Natural killer cell (primary cell): ENCODE data around the gene CCIN. TPM values are rescaled to one million over a fixed set of nuclear protein-coding genes. Genes with fewer than 3 reads are reported as not detected.

Experiments
- ATAC-seq, 3 donors: fragments of 150-1000 bp in 2 of 3; fragments of 200-7000 bp in 1 of 3; cut with Tn5 transposase; 1 replicate in 1 of 3; 2 replicates in 2 of 3; pipeline ENCODE4 v1.10.0; 2021; ENCODE audit warnings: mild to moderate bottlenecking in 2 of 3, moderate library complexity in 2 of 3
- DNase-seq, 2 donors: peaks; one replicate each; pipeline versions ENCODE4 v3.0.0 to v3.0.0-alpha.2; 2013 to 2021; ENCODE audit warnings: mixed read lengths in 1 of 2
- H3K27ac ChIP-seq: one replicate; pipeline ENCODE4 v1.5.1; 2013; ENCODE audit warnings: mild to moderate bottlenecking, low read length
- H3K27me3 ChIP-seq: one replicate; pipeline ENCODE4 v1.6.1; 2013; ENCODE audit warnings: low read length; ENCODE audit not compliant: control insufficient read depth, insufficient read depth
- H3K36me3 ChIP-seq: one replicate; pipeline ENCODE4 v1.6.1; 2013; ENCODE audit warnings: low read length; ENCODE audit not compliant: control insufficient read depth, insufficient read depth
- H3K4me1 ChIP-seq: one replicate; pipeline ENCODE4 v1.6.1; 2013; ENCODE audit warnings: low read length; ENCODE audit not compliant: control insufficient read depth, insufficient read depth
- H3K4me3 ChIP-seq: one replicate; pipeline ENCODE4 v1.5.1; 2013; ENCODE audit warnings: low read length
- H3K9me3 ChIP-seq: one replicate; pipeline ENCODE4 v1.6.1; 2013; ENCODE audit warnings: low read length; ENCODE audit not compliant: control insufficient read depth, insufficient read depth
- H3K27ac Mint-ChIP-seq, 2 donors: one replicate each; pipeline ENCODE4 v1.8.0; 2022; ENCODE audit warnings: mild to moderate bottlenecking in 2 of 2, mixed read lengths in 2 of 2, moderate library complexity in 1 of 2
- H3K27me3 Mint-ChIP-seq, 2 donors: one replicate each; pipeline ENCODE4 v1.8.0; 2022; ENCODE audit warnings: low read depth in 2 of 2, mixed read lengths in 2 of 2
- H3K36me3 Mint-ChIP-seq: one replicate; pipeline ENCODE4 v1.8.0; 2022; ENCODE audit warnings: mixed read lengths
- H3K4me1 Mint-ChIP-seq, 2 donors: one replicate each; pipeline ENCODE4 v1.8.0; 2022; ENCODE audit warnings: mixed read lengths in 2 of 2
- H3K4me3 Mint-ChIP-seq: one replicate; pipeline ENCODE4 v1.8.0; 2022; ENCODE audit warnings: mild to moderate bottlenecking, moderate library complexity, mixed read lengths
- H3K9me3 Mint-ChIP-seq, 2 donors: one replicate each; pipeline ENCODE4 v1.8.0; 2022; ENCODE audit warnings: mixed read lengths in 2 of 2
- CTCF ChIP-seq: fragments of 200-600 bp; IDR thresholded peaks from one replicate; pipeline ENCODE4 v1.8.0; 2022; ENCODE audit warnings: antibody characterized with exemption
- WGBS: methylation state at CpG from one replicate; pipeline ENCODE4 v1.1.7; 2013; ENCODE audit warnings: missing lambda C conversion rate; ENCODE audit not compliant: insufficient coverage; 5-methylcytosine and 5-hydroxymethylcytosine counted together
- intact Hi-C: fragments of 100-400 bp; cut with micrococcal nuclease; formaldehyde crosslinking; loops from one replicate; pipeline ENCODE4 v1.14.2; 2022
- total RNA-seq, 4 donors: library from RNA; stranded (reverse); fragments of 120-200 nt in 1 of 4; gene quantifications; one replicate each; pipeline versions ENCODE4 v1.2.3 to v1.2.4, GENCODE V29; 2013 to 2022

Gene CCIN
- total RNA-seq, result 1 to 10 TPM; 2.0 to 2.8 (median 2.0) TPM
- total RNA-seq (2013), result 0.90 TPM

- no peak within 1 kb of the TSS for H3K4me3 ChIP-seq
- H3K36me3 ChIP-seq, result no peaks in the 10 kb centered on the region
- no peak within 1 kb of the TSS for H3K4me3 Mint-ChIP-seq
- 89% methylated on average over 6 of the region's 6 CpGs for WGBS
- no peaks in the 10 kb centered on the region for H3K27me3 ChIP-seq
- intact Hi-C loops, result no loop called here
- no peak within 1 kb of the TSS for H3K27ac ChIP-seq
- DNase-seq (no peak), ATAC-seq (no peak)
- TF ChIP-seq CTCF, result no peak
- H3K4me1 ChIP-seq, result peaks cover 16% of the 10 kb centered on the region
- H3K4me1 Mint-ChIP-seq, result peaks cover 0 to 10% of the 10 kb centered on the region in 2 donors
- no peak within 1 kb of the TSS for H3K27ac Mint-ChIP-seq
- no peaks in the 10 kb centered on the region for H3K9me3 Mint-ChIP-seq
- no peaks in the 10 kb centered on the region for H3K9me3 ChIP-seq
- peaks cover 0 to 10% of the 10 kb centered on the region in 2 donors for H3K27me3 Mint-ChIP-seq
- no peaks in the 10 kb centered on the region for H3K36me3 Mint-ChIP-seq
These were observed at the start of gene CCIN for GRCh38 chr9:36169166-36169565. CCIN (plus strand) TSS chr9:36169388; CDS start chr9:36169503, 115 bp downstream.

GRCh38 chr9:36119476-36119875, 49.7 kb upstream of the CCIN start:
- DNase-seq, result no peak
- Histone ChIP-seq H3K4me3 (no peak overlapping the region), H3K27ac (no peak overlapping the region), H3K4me1 (no peaks in the 10 kb centered on the region), H3K9me3 (no peaks in the 10 kb centered on the region), H3K27me3 (no peaks in the 10 kb centered on the region), H3K36me3 (peaks cover 2% of the 10 kb centered on the region)
- Mint-ChIP-seq H3K27me3 (no peaks in the 10 kb centered on the region), H3K9me3 (no peaks in the 10 kb centered on the region), H3K4me1 (no peaks in the 10 kb centered on the region), H3K4me3 (no peak overlapping the region), H3K27ac (no peak overlapping the region), H3K36me3 (no peaks in the 10 kb centered on the region)
- intact Hi-C loops, result no loop called here
- 96% methylated on average over 7 of the region's 7 CpGs for WGBS
- ATAC-seq, result no peak
- TF ChIP-seq CTCF, result no peak

GRCh38 chr9:36120705-36121104, 48.5 kb upstream of the CCIN start:
- Histone ChIP-seq H3K4me1 (no peaks in the 10 kb centered on the region), H3K27me3 (no peaks in the 10 kb centered on the region), H3K9me3 (no peaks in the 10 kb centered on the region), H3K4me3 (no peak overlapping the region), H3K36me3 (peaks cover 2% of the 10 kb centered on the region), H3K27ac (no peak overlapping the region)
- Mint-ChIP-seq H3K36me3 (no peaks in the 10 kb centered on the region), H3K9me3 (no peaks in the 10 kb centered on the region), H3K27me3 (no peaks in the 10 kb centered on the region), H3K4me3 (no peak overlapping the region), H3K4me1 (peaks cover 0 to 6% of the 10 kb centered on the region in 2 donors), H3K27ac (no peak overlapping the region)
- 91% methylated on average over 4 of the region's 4 CpGs for WGBS
- ATAC-seq (no peak), DNase-seq (no peak)
- intact Hi-C loops, result no loop called here
- TF ChIP-seq CTCF, result no peak

GRCh38 chr9:36121971-36122370, 47.2 kb upstream of the CCIN start:
- Mint-ChIP-seq H3K9me3 (no peaks in the 10 kb centered on the region), H3K4me1 (peaks cover 2 to 9% of the 10 kb centered on the region in 2 donors), H3K27ac (peak overlapping the region in 1 of 2 donors; percentile 53), H3K36me3 (no peaks in the 10 kb centered on the region), H3K27me3 (no peaks in the 10 kb centered on the region), H3K4me3 (no peak overlapping the region)
- H3K9me3 ChIP-seq, result no peaks in the 10 kb centered on the region
- no peak for TF ChIP-seq CTCF
- DNase-seq, result no peak
- H3K36me3 ChIP-seq, result peaks cover 2% of the 10 kb centered on the region
- intact Hi-C loops, result no loop called here
- peaks cover 2% of the 10 kb centered on the region for H3K4me1 ChIP-seq
- no peak overlapping the region for H3K27ac ChIP-seq
- H3K27me3 ChIP-seq, result no peaks in the 10 kb centered on the region
- no peak for ATAC-seq
- WGBS, result 96% methylated on average over 7 of the region's 7 CpGs
- H3K4me3 ChIP-seq, result no peak overlapping the region
